ENCODE results near the gene STRADB. TPM values are rescaled to one million over a fixed set of nuclear protein-coding genes. Genes with fewer than 3 reads are reported as not detected.

The STRADB gene
- total and polyA plus RNA-seq, 2 of the 4 experiments (the other 2 are of a cell fraction) = 14.9 to 31.5 TPM

DNA sequence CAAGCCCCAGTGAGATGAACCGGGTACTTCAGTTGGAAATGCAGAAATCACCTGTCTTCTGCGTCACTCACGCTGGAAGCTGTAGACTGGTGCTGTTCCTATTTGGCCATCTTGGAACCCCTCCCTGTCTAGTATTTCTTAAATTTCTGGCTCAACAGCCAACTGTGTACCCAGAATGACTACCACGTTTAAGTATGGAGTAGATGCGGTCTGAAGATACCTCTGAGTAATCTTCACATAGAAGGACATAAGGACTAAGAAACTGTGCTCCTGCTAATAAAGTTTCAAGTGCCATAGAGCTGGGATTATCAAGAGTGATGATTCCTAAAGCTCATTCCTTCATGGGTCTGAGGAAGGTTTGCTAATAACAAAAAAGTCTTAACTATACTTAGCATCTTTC, 20.7 kb upstream of the STRADB start:
- no peak overlapping the region for H4K5ac ChIP-seq (ENCODE audit: low read depth, low read length)
- H3K14ac ChIP-seq (replicated peaks; ENCODE audit: low read depth, low read length) = no peak overlapping the region
- 0 out of 2 replicates have a peak overlapping the region, but pooled peaks have one; percentile 3 for H2AK5ac ChIP-seq (ENCODE audit: low read depth, low read length)
- intact Hi-C loops (cut with micrococcal nuclease) (no loop called here), in situ Hi-C loops (cut with MboI; ENCODE audit: low sequenced_read_pairs) (no loop called here), dilution Hi-C loops (cut with HindIII; ENCODE audit: low sequenced_read_pairs, unreplicated experiment) (no loop called here)
- POLR2A ChIA-PET (ENCODE audit: unreplicated experiment) = no interaction called here
- no peak overlapping the region for H4K8ac ChIP-seq (ENCODE audit: low read depth in 2 of 2, low read length in 2 of 2)
- H3K4me1 ChIP-seq (ENCODE audit: control insufficient read depth, insufficient read depth, low read length) = peaks cover 7% of the 10 kb centered on the region
- H3K4me3 ChIP-seq (ENCODE audit: insufficient read depth, low read depth, low read length) = no peak overlapping the region
- H3K18ac ChIP-seq (ENCODE audit: low read depth, low read length) = no peak overlapping the region
- H3K79me1 ChIP-seq (ENCODE audit: low read depth in 1 of 2, low read length in 2 of 2) = peaks cover 35 to 39% of the 10 kb centered on the region in 2 experiments
- H3K4ac ChIP-seq (ENCODE audit: low read depth, low read length) = no peak overlapping the region
- no peak overlapping the region for H3K9ac ChIP-seq (ENCODE audit: low read depth, low read length)
- CTCF ChIA-PET = no interaction called here
- ATAC-seq (ENCODE audit: low read depth) (no peak), DNase-seq (no peak)
- H3K27me3 ChIP-seq (ENCODE audit: control insufficient read depth, insufficient read depth, low read length) = no peaks in the 10 kb centered on the region
- H3K4me2 ChIP-seq (ENCODE audit: low read depth, low read length) = no peak overlapping the region
- TF ChIP-seq FOS (IDR thresholded peaks at IDR 0.05; ENCODE audit: low read depth, low read length) = no peak
- no peak for TF ChIP-seq RFX5 (IDR thresholded peaks at IDR 0.05; ENCODE audit: low read depth, low read length)
- TF ChIP-seq POLR2A (IDR thresholded peaks at IDR 0.05; ENCODE audit: low read depth, low read length) = no peak
- TF ChIP-seq, protein P1, sequence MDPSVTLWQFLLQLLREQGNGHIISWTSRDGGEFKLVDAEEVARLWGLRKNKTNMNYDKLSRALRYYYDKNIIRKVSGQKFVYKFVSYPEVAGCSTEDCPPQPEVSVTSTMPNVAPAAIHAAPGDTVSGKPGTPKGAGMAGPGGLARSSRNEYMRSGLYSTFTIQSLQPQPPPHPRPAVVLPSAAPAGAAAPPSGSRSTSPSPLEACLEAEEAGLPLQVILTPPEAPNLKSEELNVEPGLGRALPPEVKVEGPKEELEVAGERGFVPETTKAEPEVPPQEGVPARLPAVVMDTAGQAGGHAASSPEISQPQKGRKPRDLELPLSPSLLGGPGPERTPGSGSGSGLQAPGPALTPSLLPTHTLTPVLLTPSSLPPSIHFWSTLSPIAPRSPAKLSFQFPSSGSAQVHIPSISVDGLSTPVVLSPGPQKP (IDR thresholded peaks at IDR 0.05; ENCODE audit: borderline replicate concordance, low read depth, low read length) = no peak
- H3K27ac ChIP-seq (ENCODE audit: insufficient read depth, low read length) = no peak overlapping the region
- no peaks in the 10 kb centered on the region; the same call in 1 of the 2 replicates for H4K20me1 ChIP-seq (ENCODE audit: insufficient read depth, low read length)
- no peak overlapping the region for H2AK9ac ChIP-seq (replicated peaks; ENCODE audit: low read depth, low read length, poor library complexity)
- H3K36me3 ChIP-seq (ENCODE audit: control insufficient read depth, insufficient read depth, low read length) = no peaks in the 10 kb centered on the region
- no peak overlapping the region for H3K56ac ChIP-seq (ENCODE audit: extremely low read depth, insufficient read depth, low read length)
- H4K91ac ChIP-seq (ENCODE audit: insufficient read depth, low read depth, low read length) = no peak overlapping the region
- no CpG with 5 or more reads among the region's 5 CpGs for WGBS, 2 experiments (ENCODE audit: extremely low coverage in 2 of 2, insufficient read length in 1 of 2)
- no peak overlapping the region for H2BK120ac ChIP-seq (ENCODE audit: low read depth, low read length)
- BruUV-seq (replicated peaks) = no TSS peak
- H3K23ac ChIP-seq (ENCODE audit: low read depth, low read length) = no peak overlapping the region
- H2BK20ac ChIP-seq (ENCODE audit: low read depth, low read length) = no peak overlapping the region
- no peak overlapping the region for H2BK15ac ChIP-seq (ENCODE audit: low read depth, low read length)
- H3K9me1 ChIP-seq (ENCODE audit: insufficient read depth, low read length) = peaks cover 2% of the 10 kb centered on the region; the same call in 1 of the 2 replicates
- no peak overlapping the region for H2BK5ac ChIP-seq (ENCODE audit: low read depth, low read length, poor library complexity, severe bottlenecking)
- no peak overlapping the region for H2AFZ ChIP-seq (replicated peaks; ENCODE audit: low read length, poor library complexity)
- H3K9me3 ChIP-seq (ENCODE audit: control insufficient read depth, insufficient read depth, low read length) = no peaks in the 10 kb centered on the region
